ENCODE data around the gene BEX1.

The BEX1 gene

GRCh38 chrX:103098488-103098887 lies 34.5 kb upstream of the BEX1 start:
- no peak overlapping the region for H3K4me3 ChIP-seq (replicated peaks; ENCODE audit: low read depth, low read length)
- no peak for TF ChIP-seq CTCF (IDR thresholded peaks at IDR 0.05; ENCODE audit: low read length, missing control alignments)
- DNase-seq (ENCODE audit: low read depth) = no peak

DNA sequence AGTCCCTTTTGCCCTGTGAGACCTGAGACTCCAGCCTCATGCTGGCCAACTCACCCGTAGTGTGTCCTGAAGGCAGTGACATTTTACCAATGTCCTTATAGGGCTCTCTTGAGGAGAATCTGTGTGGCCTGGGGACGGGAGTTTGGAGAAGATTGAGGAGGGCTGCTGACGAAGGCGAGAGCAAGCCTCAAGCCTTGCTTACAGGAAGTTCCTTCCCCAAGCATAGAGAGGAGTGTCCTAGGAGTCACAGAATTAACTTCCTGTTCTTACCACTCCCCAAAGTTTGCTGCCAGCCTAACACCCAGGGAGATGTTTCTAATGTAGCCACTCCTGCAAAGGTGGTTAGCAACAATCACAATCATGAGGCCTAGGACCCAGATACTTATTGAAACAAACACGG lies 29.0 kb upstream of the BEX1 start, which contains the start of gene NXF3:
Gene NXF3 (minus strand): TSS at position 202 of the 400 bp plus-strand sequence. CDS start 120 bp downstream, at position 82.
- no peak within 1 kb of the TSS for H3K4me3 ChIP-seq (replicated peaks; ENCODE audit: low read depth, low read length)
- DNase-seq (ENCODE audit: low read depth) = no peak
- TF ChIP-seq CTCF (IDR thresholded peaks at IDR 0.05; ENCODE audit: low read length, missing control alignments) = no peak

DNA sequence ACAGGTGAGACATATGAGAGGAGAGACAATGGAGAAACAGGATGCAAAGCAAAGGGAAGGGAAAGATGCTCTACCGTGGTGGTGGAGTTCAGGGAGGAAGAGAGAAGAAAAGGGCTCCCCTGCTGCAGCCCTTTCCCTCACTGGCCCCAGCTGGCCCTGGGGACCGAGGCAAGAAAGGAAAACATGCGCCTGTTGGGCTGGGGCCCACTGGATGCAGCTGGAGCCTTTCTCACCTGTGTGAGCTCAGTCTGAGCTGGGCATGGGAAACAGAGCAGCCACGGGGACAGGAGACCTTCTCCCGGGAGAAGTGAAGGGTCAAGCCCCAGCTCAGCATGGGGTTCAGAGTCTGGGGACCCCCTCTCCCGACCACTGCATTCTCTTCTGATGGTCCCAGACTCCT lies 17.1 kb upstream of the BEX1 start:
- no peak for TF ChIP-seq CTCF (IDR thresholded peaks at IDR 0.05; ENCODE audit: low read length, missing control alignments)
- DNase-seq (ENCODE audit: low read depth) = no peak
- H3K4me3 ChIP-seq (replicated peaks; ENCODE audit: low read depth, low read length) = no peak overlapping the region

DNA sequence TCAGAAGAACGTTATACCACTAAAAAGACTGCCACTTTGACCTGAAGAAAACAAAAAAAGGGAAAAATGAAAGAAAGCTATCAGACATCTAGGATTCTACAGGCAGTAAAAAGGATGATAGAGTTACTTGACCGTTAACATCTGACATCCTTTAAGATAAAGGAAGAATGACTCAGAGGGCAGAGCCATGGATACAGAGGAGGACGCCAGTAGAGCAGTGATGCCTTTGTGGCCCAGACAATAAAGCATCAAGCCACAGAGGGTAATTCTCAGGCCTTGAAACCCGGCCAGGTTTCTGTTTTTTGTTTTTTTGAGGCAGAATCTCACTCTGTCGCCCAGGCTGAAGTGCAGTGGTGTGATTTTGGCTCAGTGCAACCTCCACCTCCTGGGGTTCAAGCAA lies 9.5 kb upstream of the BEX1 start:
- DNase-seq (ENCODE audit: low read depth) = peak; percentile 21
- H3K4me3 ChIP-seq (replicated peaks; ENCODE audit: low read depth, low read length) = no peak overlapping the region
- TF ChIP-seq CTCF (IDR thresholded peaks at IDR 0.05; ENCODE audit: low read length, missing control alignments) = no peak

DNA sequence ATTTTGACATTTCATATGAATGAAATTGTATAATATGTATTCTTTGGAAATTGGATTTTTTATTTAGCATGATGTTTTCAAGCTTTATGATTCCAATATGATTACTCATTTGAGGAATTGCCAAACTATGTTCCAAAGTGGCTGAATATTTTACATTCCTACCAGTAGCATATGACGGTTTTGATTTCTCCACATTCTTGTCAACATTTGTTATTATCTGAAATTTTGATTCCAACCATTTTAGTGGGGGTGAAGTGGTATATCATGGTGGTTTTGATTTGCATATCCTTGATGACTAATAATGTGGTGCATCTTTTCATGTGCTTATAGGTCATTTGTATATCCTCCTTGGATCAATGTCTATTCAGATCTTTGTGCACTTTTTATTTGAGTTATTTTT lies 2.6 kb upstream of the BEX1 start:
- no peak overlapping the region for H3K4me3 ChIP-seq (replicated peaks; ENCODE audit: low read depth, low read length)
- peak; percentile 42 for DNase-seq (ENCODE audit: low read depth)
- no peak for TF ChIP-seq CTCF (IDR thresholded peaks at IDR 0.05; ENCODE audit: low read length, missing control alignments)

DNA sequence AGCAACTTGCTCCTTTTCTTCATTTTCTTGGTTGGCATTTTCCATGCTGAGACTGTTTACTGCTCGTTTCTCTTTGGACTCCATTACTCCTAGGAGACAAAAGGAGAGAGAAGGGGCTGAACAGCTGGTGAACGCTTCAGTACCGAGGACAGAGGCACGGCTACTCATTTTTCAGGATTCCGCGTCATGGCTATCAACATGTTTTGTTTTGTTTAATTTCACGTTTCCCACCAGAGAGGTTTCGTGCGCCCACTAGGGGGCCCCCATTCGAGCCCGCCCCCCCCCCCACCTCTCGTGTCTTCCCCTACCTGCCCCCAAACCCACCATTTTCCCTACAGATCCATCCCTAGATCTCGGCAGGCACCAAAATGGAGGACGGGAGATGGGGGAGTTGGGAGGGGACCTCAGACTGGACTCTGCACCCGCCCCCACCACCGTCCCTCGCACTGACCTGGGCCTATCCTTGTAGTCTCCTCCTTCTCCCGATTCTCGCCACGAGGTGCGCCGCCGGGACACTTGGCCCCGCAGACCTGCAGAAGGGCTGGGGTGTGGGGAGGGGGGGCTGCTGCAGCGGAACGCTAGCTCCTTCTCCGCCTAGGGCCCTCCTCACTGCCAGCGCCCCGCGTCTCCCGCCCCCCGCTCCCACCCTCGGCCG lies 653 bp downstream of the BEX1 start:
- DNase-seq (ENCODE audit: low read depth) = peak; percentile 55
- no peak for TF ChIP-seq CTCF (IDR thresholded peaks at IDR 0.05; ENCODE audit: low read length, missing control alignments)
- H3K4me3 ChIP-seq (replicated peaks; ENCODE audit: low read depth, low read length) = peak overlapping the region; percentile 46

DNA sequence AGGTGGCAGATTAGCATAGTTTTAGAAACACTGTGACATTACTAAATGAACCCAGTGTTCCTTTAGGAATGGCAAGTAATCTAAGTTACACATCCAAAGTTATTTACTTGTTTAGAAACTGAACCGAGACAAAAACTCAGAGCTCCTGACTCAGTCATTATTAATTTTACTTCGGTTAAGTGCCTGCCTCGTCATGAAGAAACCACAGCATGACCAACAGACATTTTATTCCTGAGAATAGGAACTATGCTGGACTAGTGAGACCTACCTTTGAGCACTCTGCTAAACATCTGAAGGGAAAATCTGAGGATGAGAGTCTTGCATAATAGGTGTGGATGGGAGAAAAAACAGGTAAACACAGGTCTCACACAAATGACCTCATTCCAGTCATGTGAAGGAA lies 2.5 kb downstream of the BEX1 start:
- no peak for DNase-seq (ENCODE audit: low read depth)
- no peak for TF ChIP-seq CTCF (IDR thresholded peaks at IDR 0.05; ENCODE audit: low read length, missing control alignments)
- H3K4me3 ChIP-seq (replicated peaks; ENCODE audit: low read depth, low read length) = no peak overlapping the region

All from fibroblast of pulmonary artery (primary cell).